GM19099 (cell line): Measurements from ENCODE around the gene TALDO1.

ENCODE experiments used
- POLR2A ChIP-seq: IDR thresholded peaks from 3 replicates; pipeline ENCODE4 v1.6.1; 2011; ENCODE audit warnings: low read depth; ENCODE audit not compliant: insufficient read length; ENCODE audit errors: extremely low read depth

Gene TALDO1

GRCh38 chr11:794013-794765 lies 46.9 kb downstream of the TALDO1 start:
- TF ChIP-seq POLR2A, result no peak

- no peak for TF ChIP-seq POLR2A
Observed at GRCh38 chr11:794766-795633, 47.7 kb downstream of the TALDO1 start.

GRCh38 chr11:795634-796564 lies 48.6 kb downstream of the TALDO1 start:
- peak; percentile 51 for TF ChIP-seq POLR2A

- no peak for TF ChIP-seq POLR2A
Observed at GRCh38 chr11:796565-797295, 49.5 kb downstream of the TALDO1 start.

- no peak for TF ChIP-seq POLR2A
Observed at GRCh38 chr11:797296-798092, 50.2 kb downstream of the TALDO1 start.

- peak; percentile 68 for TF ChIP-seq POLR2A
Observed at GRCh38 chr11:798093-798713, 50.9 kb downstream of the TALDO1 start, which contains the start of gene SLC25A22. TSS of gene SLC25A22 (minus strand) at chr11:798281. CDS start at chr11:795006, 3,275 bp downstream.

- no peak for TF ChIP-seq POLR2A
Observed at GRCh38 chr11:799641-800316, 52.5 kb downstream of the TALDO1 start.

GRCh38 chr11:800473-800872 lies 53.2 kb downstream of the TALDO1 start:
- no peak for TF ChIP-seq POLR2A

GRCh38 chr11:801097-801780 lies 54.0 kb downstream of the TALDO1 start:
- TF ChIP-seq POLR2A, result no peak

GRCh38 chr11:802018-802617 lies 54.9 kb downstream of the TALDO1 start:
- no peak for TF ChIP-seq POLR2A

GRCh38 chr11:802693-803466 lies 55.6 kb downstream of the TALDO1 start:
- no peak for TF ChIP-seq POLR2A
